CD4-positive, alpha-beta T cell treated with Interleukin-10 for 1 hour (primary cell): ENCODE data around the gene PTGR1.
A peak's percentile ranks its signal among the peaks of the same experiment; 100 is the strongest.
"Not testable (repeated sequence)": the region's sequence is repeated elsewhere in the genome, so short reads cannot be mapped to it uniquely, and the experiment has no call there.

Experiments used
- DNase-seq: peaks from one replicate; pipeline ENCODE4 v3.0.0-alpha.2; 2020

The PTGR1 gene

GRCh38 chr9:111599092-111599954, at the start of gene PTGR1:
PTGR1 (minus strand) TSS chr9:111599647; CDS start chr9:111597422, 2,225 bp downstream.
- DNase-seq: peak; percentile 13

GRCh38 chr9:111649016-111649415, 49.6 kb upstream of the PTGR1 start:
- DNase-seq: no peak

GRCh38 chr9:111648066-111648465, 48.6 kb upstream of the PTGR1 start:
- DNase-seq: no peak

- no peak for DNase-seq
Measured at GRCh38 chr9:111646417-111646816, 47.0 kb upstream of the PTGR1 start.

- DNase-seq: no peak
Measured at GRCh38 chr9:111645806-111646205, 46.4 kb upstream of the PTGR1 start.

GRCh38 chr9:111644195-111644772, 44.8 kb upstream of the PTGR1 start:
- DNase-seq: no peak

- no peak for DNase-seq
Measured at GRCh38 chr9:111637421-111637950, 38.0 kb upstream of the PTGR1 start.

- DNase-seq: no peak
Measured at GRCh38 chr9:111634860-111635259, 35.4 kb upstream of the PTGR1 start.

GRCh38 chr9:111633389-111633736, 33.9 kb upstream of the PTGR1 start:
- DNase-seq: no peak

GRCh38 chr9:111632695-111633388, 33.4 kb upstream of the PTGR1 start:
- DNase-seq: no peak

- peak; percentile 2 for DNase-seq
Measured at GRCh38 chr9:111632060-111632459, 32.6 kb upstream of the PTGR1 start.

GRCh38 chr9:111631214-111631971, 31.9 kb upstream of the PTGR1 start, which contains the start of gene DNAJC25:
DNAJC25 (plus strand) TSS chr9:111631334; CDS start chr9:111631408, 74 bp downstream.
- peak; percentile 98 for DNase-seq

GRCh38 chr9:111630964-111631213, 31.4 kb upstream of the PTGR1 start:
- DNase-seq: no peak

- no peak for DNase-seq
Measured at GRCh38 chr9:111630182-111630963, 30.9 kb upstream of the PTGR1 start.

- DNase-seq: no peak
Measured at GRCh38 chr9:111628411-111628810, 29.0 kb upstream of the PTGR1 start.

- DNase-seq: no peak
Measured at GRCh38 chr9:111627260-111627963, 28.0 kb upstream of the PTGR1 start.

GRCh38 chr9:111622626-111623025, 23.2 kb upstream of the PTGR1 start:
- DNase-seq: no peak

- DNase-seq: peak; percentile 25
Measured at GRCh38 chr9:111621895-111622480, 22.5 kb upstream of the PTGR1 start.

GRCh38 chr9:111617349-111617748, 17.9 kb upstream of the PTGR1 start:
- not testable (repeated sequence) for DNase-seq

GRCh38 chr9:111615928-111616327, 16.5 kb upstream of the PTGR1 start:
- DNase-seq: no peak

GRCh38 chr9:111613436-111614040, 14.1 kb upstream of the PTGR1 start:
- DNase-seq: no peak
